ENCODE measurements around the gene SELPLG.
"Not testable (repeated sequence)": the region's sequence is repeated elsewhere in the genome, so short reads cannot be mapped to it uniquely, and the experiment has no call there.

Gene SELPLG
- 16.8 to 337 (median 161) reads per million in 3 experiments for total RNA-seq

- DNase-seq, result peak; percentile 95
Measured at GRCh38 chr12:108633534-108634248, at the start of gene SELPLG. SELPLG (minus strand) TSS chr12:108633894; CDS start chr12:108624307, 9,587 bp downstream.

GRCh38 chr12:108681317-108681716 lies 47.6 kb upstream of the SELPLG start:
- no peak for DNase-seq

- no peak for DNase-seq
Measured at GRCh38 chr12:108679106-108679681, 45.5 kb upstream of the SELPLG start.

GRCh38 chr12:108678104-108678730 lies 44.5 kb upstream of the SELPLG start:
- no peak for DNase-seq

- no peak for DNase-seq
Measured at GRCh38 chr12:108677381-108677780, 43.7 kb upstream of the SELPLG start.

- no peak for DNase-seq
Measured at GRCh38 chr12:108676707-108677106, 43.0 kb upstream of the SELPLG start.

GRCh38 chr12:108675792-108676191 lies 42.1 kb upstream of the SELPLG start:
- DNase-seq, result no peak

- DNase-seq, result no peak
Measured at GRCh38 chr12:108672054-108672453, 38.4 kb upstream of the SELPLG start.

- no peak for DNase-seq
Measured at GRCh38 chr12:108671110-108671509, 37.4 kb upstream of the SELPLG start.

- no peak for DNase-seq
Measured at GRCh38 chr12:108670066-108670631, 36.5 kb upstream of the SELPLG start.

- DNase-seq, result no peak
Measured at GRCh38 chr12:108668542-108668941, 34.8 kb upstream of the SELPLG start.

GRCh38 chr12:108668063-108668462 lies 34.4 kb upstream of the SELPLG start:
- no peak for DNase-seq

GRCh38 chr12:108667349-108667748 lies 33.7 kb upstream of the SELPLG start:
- DNase-seq, result no peak

- DNase-seq, result no peak
Measured at GRCh38 chr12:108666401-108666881, 32.7 kb upstream of the SELPLG start.

- DNase-seq, result no peak
Measured at GRCh38 chr12:108665608-108666202, 32.0 kb upstream of the SELPLG start.

GRCh38 chr12:108664338-108665258 lies 30.9 kb upstream of the SELPLG start:
- peak; percentile 72 for DNase-seq

- DNase-seq, result no peak
Measured at GRCh38 chr12:108663324-108664015, 29.8 kb upstream of the SELPLG start.

GRCh38 chr12:108658115-108658514 lies 24.4 kb upstream of the SELPLG start:
- DNase-seq, result not testable (repeated sequence)

GRCh38 chr12:108657130-108657745 lies 23.5 kb upstream of the SELPLG start:
- DNase-seq, result no peak

- not testable (repeated sequence) for DNase-seq
Measured at GRCh38 chr12:108656247-108656646, 22.6 kb upstream of the SELPLG start.

- DNase-seq, result not testable (repeated sequence)
Measured at GRCh38 chr12:108655812-108656175, 22.1 kb upstream of the SELPLG start.
